Activated T-helper 1 cell treated with Interleukin-2 at 50 U/mL for 16 hours (primary cell): ENCODE measurements around the gene GSAP.

Source experiments
- DNase-seq: peaks from one replicate; pipeline ENCODE4 v3.0.0-alpha.2; 2020; ENCODE audit warnings: low read depth

Gene GSAP

DNA sequence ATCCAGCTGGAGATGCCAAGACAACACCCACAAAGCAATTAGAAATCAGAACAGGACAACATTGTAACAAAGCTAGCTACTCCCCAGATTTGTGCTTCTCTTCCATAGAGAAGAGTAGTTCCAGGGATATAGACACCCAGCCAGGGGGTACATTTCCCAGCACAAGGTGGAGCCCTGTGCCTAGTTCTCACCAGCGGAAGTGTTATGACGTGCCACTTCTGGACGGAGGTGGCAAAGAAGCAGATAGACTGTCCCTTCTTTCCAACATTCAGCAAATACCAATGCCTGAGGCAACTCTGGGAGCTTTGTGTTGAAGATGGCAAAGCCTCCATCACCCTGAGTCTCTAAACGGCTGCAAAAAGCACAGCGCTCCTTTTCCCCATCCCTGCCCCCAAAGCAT lies 23.4 kb upstream of the GSAP start:
- no peak for DNase-seq

DNA sequence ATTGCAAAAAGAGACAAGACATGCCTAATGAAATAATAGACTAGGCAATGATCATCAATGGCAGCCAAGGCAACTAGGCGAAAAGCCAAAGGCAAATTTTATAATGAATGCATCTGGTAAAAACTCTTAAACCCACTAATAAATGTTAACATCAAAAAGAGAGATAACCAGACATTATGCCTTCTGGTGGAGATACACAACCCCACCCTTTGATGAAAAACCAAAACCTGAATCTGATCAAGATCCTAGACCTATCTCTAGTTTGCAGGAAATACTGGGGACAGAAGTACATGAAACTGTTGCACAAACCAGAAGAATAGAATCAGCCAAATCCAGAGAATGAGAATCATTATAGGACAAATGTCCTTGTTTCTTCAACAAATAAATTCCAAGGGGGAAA lies 22.0 kb upstream of the GSAP start:
- no peak for DNase-seq

DNA sequence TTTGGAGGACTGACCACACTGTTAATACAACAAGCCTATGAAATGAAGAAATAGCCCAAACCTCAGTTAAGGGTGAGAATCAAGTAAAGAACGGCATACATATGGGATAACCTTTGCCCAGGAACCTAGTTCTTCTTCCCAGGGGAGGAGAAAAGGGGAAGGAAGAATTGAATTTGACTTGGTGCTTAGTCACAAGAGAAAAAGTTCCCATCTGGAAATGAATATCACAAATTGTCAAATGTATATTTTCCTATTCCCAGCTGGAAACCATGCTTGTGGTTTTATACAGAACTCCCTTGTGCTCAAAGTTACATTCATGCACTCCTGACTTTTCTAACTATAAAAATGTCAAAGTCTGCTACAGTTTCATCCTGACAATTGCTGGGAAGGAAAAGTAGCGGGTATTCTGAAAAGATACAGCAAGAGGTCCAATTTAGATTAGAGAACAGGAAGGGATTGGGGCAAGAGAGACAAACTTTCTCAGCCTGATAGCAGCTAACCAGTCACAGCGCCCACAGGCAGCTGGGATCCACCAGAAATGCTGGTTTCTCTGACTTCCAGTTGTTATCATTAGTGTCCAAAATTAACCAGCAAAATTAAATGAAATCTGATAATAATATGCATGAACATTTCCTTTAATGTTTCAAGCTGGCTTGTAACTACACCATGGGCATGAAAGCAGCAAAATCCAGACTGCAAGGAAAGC lies 18.6 kb upstream of the GSAP start:
- no peak for DNase-seq

DNA sequence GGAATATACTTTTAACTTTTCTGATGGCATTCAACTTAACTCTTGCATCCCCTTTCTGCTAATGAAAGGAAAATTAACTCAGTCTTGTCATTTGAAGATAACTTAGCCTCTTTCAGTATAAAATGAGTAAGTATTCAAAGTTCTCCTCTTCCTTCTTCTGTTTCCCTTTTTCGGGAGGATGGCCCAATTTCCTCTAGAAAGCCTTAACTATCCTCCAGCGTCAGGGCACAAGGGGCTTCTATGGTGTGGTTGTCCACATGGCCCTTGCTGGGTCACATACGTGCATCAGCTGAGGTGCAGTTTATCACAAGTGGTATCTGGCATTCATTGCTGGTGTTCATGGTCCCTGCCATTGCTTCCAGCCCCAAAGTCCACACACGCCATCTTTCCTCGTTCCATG lies 17.8 kb upstream of the GSAP start:
- DNase-seq: no peak

DNA sequence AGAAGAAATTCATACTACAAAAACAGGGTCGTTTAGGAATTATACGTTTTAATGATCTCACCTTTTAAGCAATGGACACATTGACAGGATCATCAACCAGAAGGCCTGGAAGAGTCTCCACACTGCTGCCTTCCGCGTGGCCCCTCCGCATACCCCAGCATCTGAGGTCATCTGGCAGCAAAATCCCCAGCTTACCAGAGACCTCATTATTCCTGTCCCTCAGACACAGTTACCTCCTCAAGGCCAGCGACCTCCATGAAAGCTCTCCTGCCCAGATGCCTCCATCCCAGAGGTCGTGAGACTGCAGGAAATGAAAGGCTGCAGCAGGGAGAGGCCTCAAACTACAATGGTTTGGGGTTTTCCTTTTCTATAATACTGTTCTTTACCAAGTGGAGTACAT lies 14.8 kb upstream of the GSAP start:
- no peak for DNase-seq

DNA sequence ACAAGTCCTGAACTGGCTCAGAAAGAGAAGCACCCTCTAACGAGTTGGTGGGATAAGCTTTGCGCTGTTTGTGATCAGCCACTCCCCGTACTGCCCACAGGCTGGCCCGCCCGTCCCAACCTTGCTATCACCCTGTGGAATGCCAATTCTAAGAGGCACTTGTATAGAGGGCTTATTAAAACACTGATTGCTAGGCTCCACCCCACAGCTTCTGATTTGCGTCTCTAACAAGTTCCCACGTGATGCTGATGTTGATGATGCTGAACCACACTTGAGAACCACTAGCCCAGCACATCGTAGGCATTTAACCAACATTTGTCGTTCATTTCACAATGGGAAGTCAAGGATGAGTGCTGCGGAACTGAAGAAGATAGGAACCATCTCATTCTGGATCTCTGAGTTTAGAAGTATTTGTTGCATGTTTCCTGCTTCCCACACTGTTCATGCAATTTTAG lies 12.7 kb upstream of the GSAP start:
- no peak for DNase-seq

DNA sequence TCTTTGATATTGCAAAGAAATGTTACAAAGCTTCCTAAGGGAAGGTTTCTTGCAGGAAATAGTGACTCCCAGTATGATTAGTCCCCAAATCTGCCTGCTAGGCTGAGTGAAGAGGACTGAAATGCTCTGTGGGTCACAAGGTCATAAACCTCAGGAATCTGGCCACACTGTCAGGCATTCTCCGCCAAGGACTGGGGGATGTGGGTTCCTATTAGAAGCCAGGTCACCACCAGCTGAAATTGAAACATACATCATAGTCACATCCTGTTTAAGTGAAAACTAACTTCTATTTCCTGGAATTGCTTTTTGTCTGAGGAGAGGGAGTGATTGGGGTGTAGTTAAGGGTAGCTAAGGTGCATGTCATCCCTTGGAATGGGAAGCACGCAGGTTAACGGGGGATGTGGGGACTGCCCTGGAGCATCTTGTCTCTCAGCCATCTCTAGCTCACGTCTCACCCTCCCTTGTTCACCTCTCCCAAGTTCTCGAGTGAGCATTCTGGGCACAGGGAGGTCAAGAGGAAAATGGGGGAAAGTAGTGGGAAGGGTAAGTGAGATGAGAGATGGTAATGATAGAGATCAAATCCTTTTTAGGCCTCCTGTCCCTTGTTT lies 12.0 kb upstream of the GSAP start:
- DNase-seq: no peak

DNA sequence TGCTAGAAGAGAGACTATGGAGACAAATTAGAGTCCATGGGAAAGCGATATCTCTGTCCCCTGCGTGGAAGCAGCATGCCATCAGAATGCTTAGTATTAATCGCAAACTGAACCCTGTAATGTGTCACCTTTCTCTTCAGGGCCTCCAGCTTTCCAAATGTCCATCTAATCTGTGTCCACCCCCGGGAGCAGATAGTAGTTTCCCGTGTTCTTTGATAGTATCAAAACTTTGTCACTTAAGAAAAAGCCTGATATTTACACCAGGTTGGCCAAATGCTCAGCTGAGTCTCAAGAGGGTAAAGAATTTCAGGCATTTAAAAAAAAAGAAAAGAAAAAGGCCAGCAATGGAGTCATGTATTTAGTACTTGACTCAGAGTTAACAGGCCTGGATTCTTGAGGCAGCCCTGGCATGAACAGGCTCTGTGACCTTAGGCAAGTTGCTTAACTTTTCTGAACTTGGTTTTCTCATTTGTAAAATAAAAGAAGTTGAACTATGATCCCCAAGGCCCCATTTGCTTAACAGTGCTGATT lies 10.4 kb upstream of the GSAP start:
- DNase-seq: no peak

DNA sequence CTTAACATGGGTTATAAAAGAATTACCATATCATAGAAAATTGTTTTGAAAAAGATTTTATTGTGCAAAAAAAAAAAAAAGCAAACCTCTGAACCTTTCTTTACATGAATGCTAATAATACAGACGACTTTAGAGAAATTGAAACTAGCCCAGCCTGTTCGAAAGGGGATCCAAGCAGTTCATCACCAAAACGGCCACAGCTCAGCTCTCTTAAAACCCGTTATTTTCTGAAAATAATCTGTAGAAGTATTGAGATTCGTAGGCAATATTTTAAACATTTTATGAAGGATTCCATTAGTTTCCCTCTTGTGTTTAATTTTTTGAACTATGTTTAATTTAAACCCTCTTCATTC lies 9.9 kb upstream of the GSAP start:
- DNase-seq: no peak

DNA sequence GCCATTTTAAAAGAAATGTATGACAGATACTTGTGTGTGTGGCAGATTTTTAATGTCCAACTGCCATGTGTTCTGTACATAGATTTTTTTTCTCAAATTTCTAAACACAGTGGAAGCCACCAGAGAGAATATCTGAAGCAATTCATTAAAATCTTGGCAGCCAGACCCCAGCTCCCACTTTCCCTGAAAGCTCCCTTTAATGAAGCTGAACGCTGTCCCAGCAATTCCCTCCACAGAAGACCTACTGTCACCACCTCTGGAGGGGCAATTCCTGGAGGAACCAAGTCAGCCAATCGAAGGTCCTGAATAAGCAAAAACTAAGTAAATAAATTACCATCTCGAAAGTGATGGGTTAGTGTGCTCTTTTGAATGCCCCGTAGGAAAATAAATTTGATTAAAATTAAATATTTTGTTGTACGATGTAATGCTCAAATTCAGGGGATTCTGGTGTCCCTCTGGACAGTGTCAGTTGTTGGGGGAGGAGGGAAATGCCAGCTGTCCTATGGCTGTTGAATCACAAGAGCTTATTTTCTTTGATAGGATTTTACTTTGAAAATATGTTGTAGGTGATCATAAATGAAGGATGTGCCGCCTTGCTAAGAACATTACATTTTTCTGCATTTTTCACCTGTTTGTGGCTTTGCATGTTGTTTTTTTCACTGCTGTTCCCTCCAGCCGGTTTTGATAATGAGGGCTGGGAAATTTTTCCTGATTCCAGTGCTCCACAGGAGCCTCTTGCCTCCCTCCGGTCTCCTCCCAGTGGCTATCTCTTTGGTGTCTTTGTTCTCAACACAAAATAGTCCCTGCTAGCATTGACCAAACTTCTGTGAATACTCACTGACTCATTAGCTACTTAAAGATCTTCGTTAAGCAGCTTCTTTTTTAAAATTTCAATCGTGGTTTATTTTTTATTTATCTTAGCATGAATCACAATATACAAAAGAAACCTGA lies 9.2 kb upstream of the GSAP start:
- DNase-seq: no peak

DNA sequence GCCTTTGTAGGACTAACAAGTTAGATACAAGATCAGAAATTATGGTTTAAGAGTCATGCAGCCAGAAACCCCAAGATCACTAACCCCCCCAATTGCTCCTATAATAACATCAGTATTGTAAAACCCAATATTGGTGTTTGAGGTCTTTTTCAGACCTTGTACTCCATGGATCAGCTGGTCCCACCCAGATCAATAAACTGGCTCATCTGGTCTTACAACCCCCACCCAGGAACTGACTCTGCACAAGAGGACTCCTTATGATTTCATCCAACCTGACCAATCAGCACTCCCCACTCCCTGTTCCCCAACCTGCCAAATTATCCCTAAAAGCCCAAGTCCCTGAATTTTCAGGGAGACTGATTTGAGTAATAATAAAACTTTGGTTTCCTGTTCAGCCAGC lies 6.4 kb upstream of the GSAP start:
- DNase-seq: no peak

DNA sequence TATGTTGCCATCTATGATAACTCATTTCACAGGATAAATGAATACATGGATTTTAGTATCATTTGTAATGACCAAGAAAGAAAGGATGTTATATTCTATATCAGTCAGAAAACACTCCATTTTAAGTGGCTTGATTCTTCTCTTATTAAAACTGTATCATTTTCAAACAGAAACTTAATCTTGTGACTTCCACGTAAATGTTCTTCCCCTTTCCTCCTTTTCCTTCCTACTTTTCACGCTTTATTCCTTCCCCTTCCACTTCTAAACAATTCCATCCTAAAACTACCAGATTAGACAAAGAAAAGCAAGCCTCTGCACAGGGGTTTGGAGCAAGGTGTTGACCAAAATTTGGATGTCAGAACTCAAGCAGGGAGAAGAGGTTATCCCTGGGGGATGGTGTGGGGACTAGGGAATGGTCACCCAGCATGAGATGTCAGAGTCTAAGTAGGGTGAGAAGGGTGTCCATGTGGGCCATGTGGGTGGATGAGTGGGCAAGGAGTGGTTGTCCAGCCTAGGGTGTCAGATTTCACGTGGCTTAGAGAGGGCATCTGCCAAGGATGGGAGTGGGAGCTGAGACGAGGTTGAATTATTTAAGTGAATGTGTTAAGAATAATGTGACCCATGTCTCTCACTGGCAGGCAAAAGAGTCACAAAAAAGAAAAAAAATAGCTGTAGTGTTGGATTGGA lies 5.0 kb upstream of the GSAP start:
- no peak for DNase-seq

DNA sequence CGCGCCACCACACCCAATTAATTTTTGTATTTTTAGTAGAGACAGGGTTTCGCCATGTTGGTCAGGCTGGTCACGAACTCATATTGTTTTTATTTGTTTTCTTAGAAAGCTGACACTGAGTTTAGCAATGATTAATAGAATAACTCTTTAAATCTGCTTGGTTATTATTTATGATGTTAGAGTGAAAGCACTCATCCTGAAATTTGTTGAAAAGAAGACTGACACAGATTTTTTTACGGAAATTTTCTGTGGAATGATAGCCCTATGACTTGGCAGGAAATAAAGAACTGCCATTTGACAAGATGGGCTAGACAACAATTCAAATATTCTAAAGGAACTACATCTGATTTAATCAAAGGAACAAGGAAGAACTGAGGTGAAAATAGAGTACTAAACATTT lies 4.3 kb upstream of the GSAP start:
- no peak for DNase-seq

DNA sequence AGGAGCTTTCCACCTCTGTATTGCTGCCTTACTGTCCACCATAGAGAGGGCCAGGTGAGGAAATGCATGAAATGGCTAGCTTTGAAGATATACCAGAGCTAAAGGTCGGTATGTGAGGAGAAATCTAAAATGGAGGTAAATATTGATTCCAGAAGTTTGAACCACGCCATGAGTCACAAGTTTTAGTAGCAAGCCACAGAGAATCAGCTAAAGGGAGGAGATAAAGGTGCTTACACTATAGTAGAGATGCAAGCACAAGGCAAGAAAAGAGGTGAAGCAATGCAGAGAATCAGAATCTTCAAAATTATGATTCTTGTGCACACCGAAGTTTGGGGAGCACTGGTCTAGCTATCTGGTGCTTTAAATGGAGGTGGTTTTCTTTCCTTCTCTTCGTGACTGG lies 3.0 kb upstream of the GSAP start:
- no peak for DNase-seq

DNA sequence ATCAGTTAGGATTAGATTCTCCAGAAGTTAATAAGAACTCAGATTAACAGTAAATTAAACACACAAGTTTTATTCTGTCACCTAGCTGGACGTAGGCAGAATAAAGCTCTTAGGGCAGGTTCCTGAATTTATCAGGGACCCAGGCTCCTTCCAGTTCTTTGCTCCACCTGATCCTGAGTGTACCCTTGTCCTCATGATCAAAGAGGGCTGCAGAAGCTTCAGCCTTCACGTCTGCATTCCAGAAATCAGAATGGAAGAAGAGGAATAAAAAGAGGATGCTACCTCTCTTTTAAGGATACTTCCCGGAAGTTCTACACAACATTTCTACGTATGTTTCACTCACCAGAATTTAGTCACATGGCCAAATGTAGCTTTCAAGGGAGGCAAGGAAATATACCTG lies 1.7 kb upstream of the GSAP start:
- no peak for DNase-seq

DNA sequence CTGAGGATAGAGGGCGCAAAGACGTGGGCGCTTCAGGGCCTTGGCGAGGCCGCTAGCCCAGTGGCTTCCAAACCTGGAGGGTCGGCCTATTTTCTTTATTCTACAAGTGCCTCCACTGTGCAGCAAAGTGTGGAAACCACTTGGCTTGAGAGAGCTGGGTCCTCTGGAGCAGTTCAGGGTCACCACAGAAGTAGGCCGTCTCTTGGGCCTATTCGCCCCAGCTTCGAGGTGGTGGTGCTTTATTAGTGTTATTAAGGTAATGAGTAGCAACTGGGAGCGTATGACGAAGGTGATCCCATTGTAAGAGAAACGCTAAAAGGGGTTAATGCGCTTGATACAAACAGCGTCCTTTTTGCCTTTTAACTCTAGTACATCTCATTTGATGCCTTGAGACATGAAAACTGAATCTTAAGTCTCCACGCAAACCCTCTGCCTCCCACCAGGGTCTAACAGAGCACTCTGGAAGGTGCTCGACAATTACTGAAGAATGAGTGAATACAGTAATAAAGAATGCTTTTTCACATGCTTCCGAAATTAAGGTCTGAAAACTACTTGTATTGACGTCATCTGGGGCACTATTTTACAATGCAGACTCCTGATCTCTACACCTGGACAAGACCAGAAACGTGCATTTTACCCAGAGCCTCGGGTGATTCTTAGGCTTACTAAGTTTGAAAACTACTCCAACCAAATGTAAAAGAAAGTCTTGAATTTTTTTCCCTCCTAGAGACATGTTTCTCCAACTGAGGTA lies 647 bp upstream of the GSAP start:
- DNase-seq: no peak

DNA sequence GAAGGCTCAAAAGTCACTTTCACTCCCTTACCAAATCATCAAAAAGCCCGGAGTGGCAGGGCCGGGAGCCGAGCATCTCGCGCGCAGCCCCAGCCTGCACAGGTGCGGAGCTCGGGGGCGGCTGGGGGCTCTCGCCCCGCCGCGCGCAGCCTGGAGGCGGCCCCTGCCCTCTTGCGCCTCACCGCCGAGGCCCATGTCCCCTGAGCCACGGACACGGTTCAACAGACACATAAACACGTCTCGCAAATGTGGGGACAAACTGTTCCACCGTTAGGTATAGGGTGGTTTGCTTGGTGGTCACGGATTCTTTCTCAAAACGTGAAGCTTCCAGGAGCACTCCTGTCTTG lies 700 bp downstream of the GSAP start:
- no peak for DNase-seq

DNA sequence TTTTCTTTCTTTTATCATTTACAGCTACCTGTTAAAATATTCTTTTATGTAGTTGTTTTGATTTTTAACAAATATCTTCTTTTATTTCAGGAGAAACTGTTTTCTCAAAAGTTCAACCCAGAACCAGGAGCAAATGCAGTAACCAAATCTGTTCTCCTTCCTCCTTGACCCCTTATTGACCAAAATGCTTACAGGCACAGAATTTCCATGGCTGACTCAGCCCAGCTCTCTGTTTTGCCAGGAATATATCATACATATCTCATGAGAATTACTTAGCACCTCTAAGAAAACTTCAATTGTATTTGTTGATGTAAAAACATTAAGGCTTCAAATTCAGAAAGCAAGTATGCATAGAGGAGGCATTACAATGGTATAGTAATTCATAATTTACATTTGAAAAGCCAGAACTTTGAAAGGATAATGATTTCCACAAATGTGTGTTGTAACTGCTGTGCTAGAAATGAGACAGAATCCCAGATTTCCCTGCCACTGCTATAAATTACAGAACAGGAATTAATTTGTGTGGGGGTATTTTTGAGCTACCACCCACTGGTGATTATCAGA lies 2.2 kb downstream of the GSAP start:
- no peak for DNase-seq

DNA sequence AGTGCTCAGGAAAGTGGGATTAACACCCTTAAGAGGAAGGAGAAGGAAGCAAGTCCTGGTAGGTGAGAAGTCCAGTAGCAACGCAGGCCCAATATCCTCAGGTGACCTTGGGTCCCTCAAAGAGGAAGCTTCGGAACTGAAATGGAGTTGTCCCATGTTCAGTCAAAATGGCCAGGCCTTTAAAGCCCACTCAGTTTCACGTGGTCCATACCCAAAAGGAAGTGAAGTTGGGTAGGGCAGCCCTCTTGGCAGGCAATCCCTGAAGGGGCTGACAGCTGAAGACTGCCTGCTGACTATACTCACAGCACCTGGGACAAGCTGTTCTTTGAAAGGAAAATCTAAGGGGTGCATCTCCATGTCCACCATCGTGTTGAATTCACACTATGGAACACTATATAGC lies 3.0 kb downstream of the GSAP start:
- DNase-seq: no peak

DNA sequence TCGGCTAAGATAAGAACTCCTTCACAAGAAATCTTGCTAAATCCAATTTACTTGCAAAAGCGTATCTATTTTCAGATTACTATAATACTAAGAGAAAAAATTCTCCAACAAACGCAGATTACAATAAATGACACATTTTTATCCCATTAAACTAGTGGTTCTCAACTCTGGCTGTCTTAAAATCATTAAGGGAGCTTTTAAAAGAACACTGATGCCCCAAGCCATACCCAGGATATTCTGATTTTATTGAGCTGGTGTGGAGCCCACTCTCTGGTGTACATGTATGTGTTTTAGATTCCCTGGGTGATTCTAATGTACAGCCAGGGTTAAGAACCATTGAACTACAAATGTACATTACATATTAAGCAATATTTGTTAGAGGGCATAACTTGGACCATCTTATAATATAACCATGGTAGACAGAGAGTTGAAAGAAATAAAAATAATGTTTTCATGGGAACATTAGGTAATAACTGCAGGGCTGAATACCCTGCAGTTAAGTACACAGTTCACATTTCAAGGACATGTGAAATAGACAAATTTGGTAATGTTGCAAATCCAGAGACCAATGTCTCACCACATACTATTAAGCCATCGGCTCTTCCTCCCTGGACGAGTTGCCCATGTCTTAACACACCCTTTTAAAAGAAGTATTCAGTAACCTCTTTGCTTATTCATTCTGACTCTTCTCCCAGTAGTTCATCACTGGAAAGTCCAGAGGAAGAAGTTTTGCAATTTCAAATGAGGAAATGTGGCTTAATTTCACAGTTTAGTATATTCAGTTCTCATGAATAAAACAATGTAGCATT lies 6.2 kb downstream of the GSAP start:
- no peak for DNase-seq
